Measurements from ENCODE around the gene PCSK5.

DNA sequence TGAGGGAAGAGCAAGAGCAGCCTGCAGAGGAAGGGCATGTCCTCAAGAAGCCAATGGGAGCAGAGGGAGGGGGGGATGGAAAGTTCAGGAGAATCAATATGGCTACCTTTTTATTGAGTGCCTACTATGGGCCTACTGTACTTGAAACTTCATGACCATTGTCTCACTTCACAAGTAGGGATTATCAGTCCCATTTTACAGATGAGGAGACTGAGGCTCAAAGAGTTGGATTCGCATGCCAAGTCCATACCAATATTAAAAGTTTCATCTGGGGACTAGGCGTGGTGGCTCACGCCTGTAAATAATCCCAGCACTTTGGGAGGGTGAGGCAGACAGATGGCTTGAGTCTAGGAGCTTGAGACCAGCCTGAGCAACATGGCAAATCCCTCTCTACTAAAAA, 463.7 kb downstream of the PCSK5 start:
- TF ChIP-seq, protein P1, sequence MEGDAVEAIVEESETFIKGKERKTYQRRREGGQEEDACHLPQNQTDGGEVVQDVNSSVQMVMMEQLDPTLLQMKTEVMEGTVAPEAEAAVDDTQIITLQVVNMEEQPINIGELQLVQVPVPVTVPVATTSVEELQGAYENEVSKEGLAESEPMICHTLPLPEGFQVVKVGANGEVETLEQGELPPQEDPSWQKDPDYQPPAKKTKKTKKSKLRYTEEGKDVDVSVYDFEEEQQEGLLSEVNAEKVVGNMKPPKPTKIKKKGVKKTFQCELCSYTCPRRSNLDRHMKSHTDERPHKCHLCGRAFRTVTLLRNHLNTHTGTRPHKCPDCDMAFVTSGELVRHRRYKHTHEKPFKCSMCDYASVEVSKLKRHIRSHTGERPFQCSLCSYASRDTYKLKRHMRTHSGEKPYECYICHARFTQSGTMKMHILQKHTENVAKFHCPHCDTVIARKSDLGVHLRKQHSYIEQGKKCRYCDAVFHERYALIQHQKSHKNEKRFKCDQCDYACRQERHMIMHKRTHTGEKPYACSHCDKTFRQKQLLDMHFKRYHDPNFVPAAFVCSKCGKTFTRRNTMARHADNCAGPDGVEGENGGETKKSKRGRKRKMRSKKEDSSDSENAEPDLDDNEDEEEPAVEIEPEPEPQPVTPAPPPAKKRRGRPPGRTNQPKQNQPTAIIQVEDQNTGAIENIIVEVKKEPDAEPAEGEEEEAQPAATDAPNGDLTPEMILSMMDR (IDR thresholded peaks at IDR 0.05; ENCODE audit: poor library complexity, severe bottlenecking): no peak
- TF ChIP-seq POLR2AphosphoS5 (IDR thresholded peaks at IDR 0.05): no peak
- TF ChIP-seq EP300 (conservative IDR thresholded peaks at IDR 0.05; ENCODE audit: poor library complexity, severe bottlenecking): no peak
- TF ChIP-seq, protein P2, sequence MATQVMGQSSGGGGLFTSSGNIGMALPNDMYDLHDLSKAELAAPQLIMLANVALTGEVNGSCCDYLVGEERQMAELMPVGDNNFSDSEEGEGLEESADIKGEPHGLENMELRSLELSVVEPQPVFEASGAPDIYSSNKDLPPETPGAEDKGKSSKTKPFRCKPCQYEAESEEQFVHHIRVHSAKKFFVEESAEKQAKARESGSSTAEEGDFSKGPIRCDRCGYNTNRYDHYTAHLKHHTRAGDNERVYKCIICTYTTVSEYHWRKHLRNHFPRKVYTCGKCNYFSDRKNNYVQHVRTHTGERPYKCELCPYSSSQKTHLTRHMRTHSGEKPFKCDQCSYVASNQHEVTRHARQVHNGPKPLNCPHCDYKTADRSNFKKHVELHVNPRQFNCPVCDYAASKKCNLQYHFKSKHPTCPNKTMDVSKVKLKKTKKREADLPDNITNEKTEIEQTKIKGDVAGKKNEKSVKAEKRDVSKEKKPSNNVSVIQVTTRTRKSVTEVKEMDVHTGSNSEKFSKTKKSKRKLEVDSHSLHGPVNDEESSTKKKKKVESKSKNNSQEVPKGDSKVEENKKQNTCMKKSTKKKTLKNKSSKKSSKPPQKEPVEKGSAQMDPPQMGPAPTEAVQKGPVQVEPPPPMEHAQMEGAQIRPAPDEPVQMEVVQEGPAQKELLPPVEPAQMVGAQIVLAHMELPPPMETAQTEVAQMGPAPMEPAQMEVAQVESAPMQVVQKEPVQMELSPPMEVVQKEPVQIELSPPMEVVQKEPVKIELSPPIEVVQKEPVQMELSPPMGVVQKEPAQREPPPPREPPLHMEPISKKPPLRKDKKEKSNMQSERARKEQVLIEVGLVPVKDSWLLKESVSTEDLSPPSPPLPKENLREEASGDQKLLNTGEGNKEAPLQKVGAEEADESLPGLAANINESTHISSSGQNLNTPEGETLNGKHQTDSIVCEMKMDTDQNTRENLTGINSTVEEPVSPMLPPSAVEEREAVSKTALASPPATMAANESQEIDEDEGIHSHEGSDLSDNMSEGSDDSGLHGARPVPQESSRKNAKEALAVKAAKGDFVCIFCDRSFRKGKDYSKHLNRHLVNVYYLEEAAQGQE (IDR thresholded peaks at IDR 0.05; ENCODE audit: borderline replicate concordance): no peak

All from neural cell (in vitro differentiated cells).